AG09319 (cell line): ENCODE results near the gene HDLBP.

Experiments used
- DNase-seq: peaks from one replicate; pipeline ENCODE4 v3.0.0-alpha.2; 2010; ENCODE audit warnings: low read depth; ENCODE audit errors: extremely low read depth
- TF ChIP-seq, protein P1 (sequence below): IDR thresholded peaks from 2 replicates; pipeline ENCODE4 v1.5.1; 2011; ENCODE audit warnings: low read depth, mild to moderate bottlenecking, inconsistent platforms, low read length, moderate library complexity

Gene HDLBP

DNA sequence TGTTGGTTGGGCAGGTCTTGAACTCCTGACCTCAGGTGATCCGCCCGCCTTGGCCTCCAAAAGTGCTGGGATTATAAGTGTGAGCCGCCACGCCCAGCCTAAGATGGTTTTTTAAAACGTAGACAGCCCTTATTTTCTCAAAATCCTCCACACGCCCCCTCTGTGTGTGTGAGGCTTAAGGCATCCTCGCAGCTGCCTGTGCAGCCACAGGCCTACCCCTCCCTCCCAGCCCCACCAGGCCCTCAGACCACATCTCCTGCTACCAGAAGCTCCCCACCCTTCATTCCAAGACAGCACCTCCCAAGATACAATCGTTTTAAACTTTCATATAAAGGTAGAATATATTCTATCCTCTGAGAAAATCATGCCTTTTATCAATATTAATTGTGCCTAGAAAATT lies 122.2 kb downstream of the HDLBP start:
- TF ChIP-seq, protein P1, sequence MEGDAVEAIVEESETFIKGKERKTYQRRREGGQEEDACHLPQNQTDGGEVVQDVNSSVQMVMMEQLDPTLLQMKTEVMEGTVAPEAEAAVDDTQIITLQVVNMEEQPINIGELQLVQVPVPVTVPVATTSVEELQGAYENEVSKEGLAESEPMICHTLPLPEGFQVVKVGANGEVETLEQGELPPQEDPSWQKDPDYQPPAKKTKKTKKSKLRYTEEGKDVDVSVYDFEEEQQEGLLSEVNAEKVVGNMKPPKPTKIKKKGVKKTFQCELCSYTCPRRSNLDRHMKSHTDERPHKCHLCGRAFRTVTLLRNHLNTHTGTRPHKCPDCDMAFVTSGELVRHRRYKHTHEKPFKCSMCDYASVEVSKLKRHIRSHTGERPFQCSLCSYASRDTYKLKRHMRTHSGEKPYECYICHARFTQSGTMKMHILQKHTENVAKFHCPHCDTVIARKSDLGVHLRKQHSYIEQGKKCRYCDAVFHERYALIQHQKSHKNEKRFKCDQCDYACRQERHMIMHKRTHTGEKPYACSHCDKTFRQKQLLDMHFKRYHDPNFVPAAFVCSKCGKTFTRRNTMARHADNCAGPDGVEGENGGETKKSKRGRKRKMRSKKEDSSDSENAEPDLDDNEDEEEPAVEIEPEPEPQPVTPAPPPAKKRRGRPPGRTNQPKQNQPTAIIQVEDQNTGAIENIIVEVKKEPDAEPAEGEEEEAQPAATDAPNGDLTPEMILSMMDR = no peak
- no peak for DNase-seq

GRCh38 chr2:241191081-241191480 lies 124.4 kb downstream of the HDLBP start:
- TF ChIP-seq, protein P1 = no peak
- DNase-seq = no peak

- DNase-seq = no peak
- TF ChIP-seq, protein P1 = no peak
Observed at GRCh38 chr2:241190291-241190981, 125.0 kb downstream of the HDLBP start.

- TF ChIP-seq, protein P1 = no peak
- DNase-seq = no peak
Observed at GRCh38 chr2:241189856-241190201, 125.6 kb downstream of the HDLBP start.

DNA sequence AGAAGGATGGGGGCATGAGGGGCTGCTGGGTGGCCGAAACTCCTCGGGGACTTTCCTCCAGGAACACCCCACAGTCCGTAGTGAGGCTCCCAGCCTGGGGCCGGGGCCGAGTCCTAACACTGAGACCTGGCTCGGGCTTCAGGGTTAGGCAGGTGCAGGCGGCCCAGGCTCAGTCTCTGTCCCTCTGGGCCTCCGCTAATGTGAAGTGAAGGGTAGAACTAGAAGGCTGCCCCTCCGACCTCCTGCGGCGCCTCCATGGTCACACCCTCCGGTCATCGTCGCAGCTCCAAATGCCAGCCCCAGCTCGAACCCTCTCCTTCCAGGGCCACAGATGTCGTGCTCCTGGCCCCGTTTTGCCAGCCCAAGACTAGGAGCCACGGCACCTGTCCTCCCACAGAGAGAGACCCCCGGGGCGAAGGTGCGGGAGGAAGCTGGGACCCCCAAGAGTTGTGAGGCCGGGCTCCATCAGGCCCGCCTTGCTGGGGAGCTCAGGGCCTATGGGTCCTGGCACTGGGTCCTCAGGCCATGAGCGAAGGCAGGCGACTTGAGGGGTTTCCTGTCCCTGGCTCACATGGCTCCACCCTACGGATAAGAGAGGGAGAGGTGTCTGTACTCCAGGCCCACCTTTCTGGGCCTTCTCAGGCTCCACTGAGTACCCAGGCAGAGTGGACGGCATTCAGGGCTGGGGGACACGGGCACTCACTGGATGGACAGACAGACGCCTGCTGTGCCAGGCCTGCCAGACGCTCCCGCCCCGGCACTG lies 126.2 kb downstream of the HDLBP start:
- TF ChIP-seq, protein P1 = no peak
- DNase-seq = no peak

DNA sequence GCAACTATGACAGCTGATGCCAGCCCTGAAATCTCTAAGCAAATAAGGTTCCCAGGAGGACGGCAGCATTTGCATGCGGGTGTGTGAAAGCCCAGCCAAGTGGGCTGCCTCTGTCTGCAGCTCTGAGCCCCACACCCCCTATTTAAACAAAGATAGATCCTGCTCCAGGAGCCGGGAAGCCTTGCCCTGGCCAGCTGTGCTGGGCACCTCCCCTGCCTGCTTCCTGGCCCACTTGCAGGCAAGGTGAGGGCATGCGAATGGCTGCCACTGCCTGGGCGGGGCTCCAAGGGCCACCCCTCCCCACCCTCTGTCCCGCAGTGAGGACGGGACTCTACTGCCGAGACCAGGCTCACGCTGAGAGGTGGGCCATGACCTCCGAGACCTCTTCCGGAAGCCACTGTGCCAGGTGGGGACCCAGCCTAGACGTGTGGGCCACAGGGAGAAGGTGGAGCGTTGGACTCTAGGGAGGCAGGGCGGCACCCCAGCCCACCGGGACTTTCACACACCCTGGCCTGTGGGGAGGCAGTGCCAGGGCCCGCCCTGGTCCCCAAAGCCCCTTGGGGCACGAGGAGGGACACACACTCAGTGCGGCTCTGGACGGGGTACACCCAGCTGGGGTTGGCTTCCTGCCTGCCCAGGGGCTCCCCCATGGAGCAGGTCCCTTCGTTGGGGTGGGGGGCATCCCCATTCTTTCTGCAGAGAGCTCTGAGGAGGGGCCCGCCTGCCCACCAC lies 126.9 kb downstream of the HDLBP start, which contains the start of gene ANO7:
Gene ANO7 (plus strand): TSS at position 317 of the 732 bp plus-strand sequence. CDS start 1,387 bp downstream, outside the sequence.
- TF ChIP-seq, protein P1 = no peak
- DNase-seq = no peak

DNA sequence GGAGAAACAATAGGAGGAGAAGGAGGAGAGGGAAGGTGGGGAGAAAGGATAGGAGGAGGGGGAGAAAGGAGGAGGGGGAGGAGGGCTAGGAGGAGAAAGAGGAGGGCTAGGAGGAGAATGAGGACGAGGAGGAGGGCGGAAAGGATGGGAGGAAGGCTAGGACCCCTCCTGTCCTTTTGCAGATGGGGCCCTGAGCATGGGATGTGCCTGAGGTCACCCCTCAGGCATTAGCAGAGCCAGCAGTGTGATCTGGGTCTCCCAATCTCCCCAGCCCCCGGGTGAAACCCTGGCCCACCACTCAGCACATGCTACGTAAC lies 127.6 kb downstream of the HDLBP start:
- TF ChIP-seq, protein P1 = no peak
- DNase-seq = no peak
